ENCODE data around the gene EIF5. TPM values are rescaled to one million over a fixed set of nuclear protein-coding genes. Genes with fewer than 3 reads are reported as not detected.

The EIF5 gene
- total RNA-seq, 1 experiment from 2014 or later: 238 TPM

- no peak overlapping the region for H3K9ac ChIP-seq (ENCODE audit: low read length)
- ChIA-PET POLR2A (interaction anchor here (0.7 kb wide), 1 partner anchor 16 kb away, joined by 3 read pairs; the partner anchor contains the start of gene EIF5), RAD21 (ENCODE audit: low non-redundant PET in 1 of 2, low total read pairs in 2 of 2, uncharacterized antibody in 2 of 2, unreplicated experiment in 2 of 2) (no interaction called here), CTCF (no interaction called here)
- no peaks in the 10 kb centered on the region for H3K36me3 ChIP-seq (ENCODE audit: control insufficient read depth in 1 of 2, insufficient read depth in 2 of 2, low read length in 2 of 2)
- no peak overlapping the region for H3K4me2 ChIP-seq (ENCODE audit: low read length)
- no peaks in the 10 kb centered on the region for H3K9me3 ChIP-seq (ENCODE audit: control insufficient read depth in 1 of 2, insufficient read depth in 1 of 2, low read depth in 1 of 2, low read length in 2 of 2)
- H3K9me2 ChIP-seq (ENCODE audit: insufficient read depth): no peaks in the 10 kb centered on the region
- intact Hi-C loops (cut with micrococcal nuclease): no loop called here
- BruUV-seq (replicated peaks): no TSS peak
- H3K4me3 ChIP-seq (replicated peaks in 1 of 2; ENCODE audit: low read depth in 1 of 2, low read length in 2 of 2): no peak overlapping the region
- no peak overlapping the region for H2AFZ ChIP-seq (ENCODE audit: low read depth, low read length, poor library complexity, severe bottlenecking)
- no peaks in the 10 kb centered on the region for H3K27me3 ChIP-seq (ENCODE audit: insufficient read depth, low read length)
- no peak overlapping the region for H3K27ac ChIP-seq (ENCODE audit: low read depth, low read length)
- H3K4me1 ChIP-seq (ENCODE audit: control insufficient read depth in 1 of 2, insufficient read depth in 2 of 2, low read length in 2 of 2): peaks cover 7 to 9% of the 10 kb centered on the region in 2 experiments; a peak in 3 of 4 replicates
- H3K79me2 ChIP-seq (ENCODE audit: insufficient read depth, low read length): no peaks in the 10 kb centered on the region
- DNase-seq (ENCODE audit: low read depth, low spot score): no peak
- H4K20me1 ChIP-seq (ENCODE audit: insufficient read depth): no peaks in the 10 kb centered on the region
- ATAC-seq: no peak
- TF ChIP-seq ZNF274 (IDR thresholded peaks at IDR 0.05; ENCODE audit: low read depth, low read length) (no peak), YY1 (IDR thresholded peaks at IDR 0.05; ENCODE audit: extremely low read depth, insufficient replicate concordance, low read depth, low read length) (no peak)
These were observed 15.9 kb downstream of the EIF5 start for GRCh38 chr14:103349982-103350381.

- ATAC-seq: no peak
- no peak overlapping the region for H3K4me3 ChIP-seq (replicated peaks in 1 of 2; ENCODE audit: low read depth in 1 of 2, low read length in 2 of 2)
- H3K9ac ChIP-seq (ENCODE audit: low read length): no peak overlapping the region
- no peak for DNase-seq (ENCODE audit: low read depth, low spot score)
- H3K27me3 ChIP-seq (ENCODE audit: insufficient read depth, low read length): no peaks in the 10 kb centered on the region
- H3K4me2 ChIP-seq (ENCODE audit: low read length): no peak overlapping the region
- no peaks in the 10 kb centered on the region for H3K9me3 ChIP-seq (ENCODE audit: control insufficient read depth in 1 of 2, insufficient read depth in 1 of 2, low read depth in 1 of 2, low read length in 2 of 2)
- no TSS peak for BruUV-seq (replicated peaks)
- no peaks in the 10 kb centered on the region for H3K36me3 ChIP-seq (ENCODE audit: control insufficient read depth in 1 of 2, insufficient read depth in 2 of 2, low read length in 2 of 2)
- H3K9me2 ChIP-seq (ENCODE audit: insufficient read depth): no peaks in the 10 kb centered on the region
- H3K79me2 ChIP-seq (ENCODE audit: insufficient read depth, low read length): no peaks in the 10 kb centered on the region
- H3K4me1 ChIP-seq (ENCODE audit: control insufficient read depth in 1 of 2, insufficient read depth in 2 of 2, low read length in 2 of 2): peaks cover 13 to 21% of the 10 kb centered on the region in 2 experiments
- no peaks in the 10 kb centered on the region for H4K20me1 ChIP-seq (ENCODE audit: insufficient read depth)
- ChIA-PET CTCF (no interaction called here), RAD21 (ENCODE audit: low non-redundant PET in 1 of 2, low total read pairs in 2 of 2, uncharacterized antibody in 2 of 2, unreplicated experiment in 2 of 2) (no interaction called here), POLR2A (no interaction called here)
- intact Hi-C loops (cut with micrococcal nuclease): no loop called here
- H2AFZ ChIP-seq (ENCODE audit: low read depth, low read length, poor library complexity, severe bottlenecking): no peak overlapping the region
- H3K27ac ChIP-seq (ENCODE audit: low read depth, low read length): no peak overlapping the region
- TF ChIP-seq ZFX (IDR thresholded peaks at IDR 0.05): no peak
- no peak for TF ChIP-seq RAD21 (IDR thresholded peaks at IDR 0.05; ENCODE audit: low read depth)
- no peak for TF ChIP-seq CTCF (IDR thresholded peaks at IDR 0.05 in 2 of 3, conservative IDR thresholded peaks at IDR 0.05 in 1 of 3; ENCODE audit: borderline replicate concordance in 1 of 3, insufficient read depth in 1 of 3, low read depth in 2 of 3, low read length in 2 of 3)
- no peak for TF ChIP-seq POLR2A (IDR thresholded peaks at IDR 0.05; ENCODE audit: borderline replicate concordance, extremely low read depth, insufficient read depth, insufficient read length)
- no peak for TF ChIP-seq CBX3 (IDR thresholded peaks at IDR 0.05; ENCODE audit: low read depth)
- TF ChIP-seq FOSL1 (IDR thresholded peaks at IDR 0.05; ENCODE audit: low read depth): no peak
- TF ChIP-seq SIN3A (IDR thresholded peaks at IDR 0.05; ENCODE audit: low read depth): no peak
- TF ChIP-seq YY1 (IDR thresholded peaks at IDR 0.05; ENCODE audit: extremely low read depth, insufficient replicate concordance, low read depth, low read length): no peak
- TF ChIP-seq ELF1 (IDR thresholded peaks at IDR 0.05; ENCODE audit: borderline replicate concordance, low read depth): no peak
- TF ChIP-seq CEBPB (IDR thresholded peaks at IDR 0.05; ENCODE audit: low read depth): no peak
- TF ChIP-seq ZNF274 (IDR thresholded peaks at IDR 0.05; ENCODE audit: low read depth, low read length): no peak
- no peak for TF ChIP-seq ZBTB33 (IDR thresholded peaks at IDR 0.05; ENCODE audit: extremely low read depth, insufficient replicate concordance, low read length)
- no peak for TF ChIP-seq EZH2phosphoT487 (IDR thresholded peaks at IDR 0.05; ENCODE audit: borderline replicate concordance)
These were observed 19.3 kb downstream of the EIF5 start for GRCh38 chr14:103353362-103353761.

Data from HCT116 (cell line).